DMS153 (cell line): ENCODE results near the gene ZNF81.
"Not testable (repeated sequence)": the region's sequence is repeated elsewhere in the genome, so short reads cannot be mapped to it uniquely, and the experiment has no call there.

Experiments
- DNase-seq: peaks from one replicate; lab custom pipeline; 2025; lab: John Stamatoyannopoulos, UW

Gene ZNF81

DNA sequence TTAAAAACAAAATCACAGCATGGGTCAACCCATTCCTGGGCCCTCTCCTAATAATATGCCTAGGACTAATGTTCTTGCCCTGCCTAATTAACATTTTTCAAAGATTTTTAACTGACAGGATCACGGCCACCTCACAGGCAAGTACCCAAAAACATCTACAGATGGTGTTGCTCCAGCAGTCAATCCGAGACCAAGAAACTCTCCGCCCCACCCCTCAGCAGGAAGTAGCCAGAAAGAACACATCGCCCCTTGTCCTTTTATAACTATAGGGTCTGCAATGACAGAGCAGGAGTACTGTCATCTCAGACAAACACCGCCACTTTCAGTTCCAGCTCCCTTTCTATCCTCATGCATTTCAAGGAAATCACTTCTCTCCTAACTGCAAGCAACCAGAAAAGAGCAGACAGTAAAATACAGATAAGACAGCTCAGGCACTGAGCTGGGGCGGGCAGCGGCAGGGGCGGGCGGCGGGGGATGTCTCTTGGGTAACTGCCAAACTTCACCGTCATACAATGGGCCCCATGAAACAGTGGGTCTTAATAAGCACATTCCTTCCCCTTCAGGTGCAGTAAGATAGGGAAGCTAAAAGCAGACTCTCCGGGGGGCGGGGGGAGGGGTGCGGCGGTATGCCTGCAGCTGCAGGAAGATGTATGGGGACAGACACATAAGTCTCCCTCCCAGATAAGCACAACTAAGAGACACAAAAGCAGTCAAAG is 99.7 kb downstream of the ZNF81 start:
- DNase-seq = no peak

DNA sequence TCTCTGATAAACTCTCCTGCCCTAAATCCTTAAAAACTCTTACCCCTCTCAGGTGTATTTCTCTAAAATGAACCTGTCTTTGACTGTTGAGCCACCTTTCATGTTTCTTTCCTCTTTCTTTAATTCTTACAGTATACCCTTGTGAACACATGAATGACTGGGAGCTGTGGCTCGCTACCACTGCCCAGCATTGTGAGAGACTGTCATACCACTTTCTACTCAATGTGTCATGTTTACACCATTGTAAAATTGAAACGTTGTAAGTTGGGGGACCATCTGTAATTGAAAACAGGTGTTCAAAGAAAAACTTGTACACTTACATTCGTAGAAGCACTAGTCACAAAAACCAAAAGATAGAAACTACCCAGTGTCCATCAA is 100.2 kb downstream of the ZNF81 start:
- DNase-seq = no peak

DNA sequence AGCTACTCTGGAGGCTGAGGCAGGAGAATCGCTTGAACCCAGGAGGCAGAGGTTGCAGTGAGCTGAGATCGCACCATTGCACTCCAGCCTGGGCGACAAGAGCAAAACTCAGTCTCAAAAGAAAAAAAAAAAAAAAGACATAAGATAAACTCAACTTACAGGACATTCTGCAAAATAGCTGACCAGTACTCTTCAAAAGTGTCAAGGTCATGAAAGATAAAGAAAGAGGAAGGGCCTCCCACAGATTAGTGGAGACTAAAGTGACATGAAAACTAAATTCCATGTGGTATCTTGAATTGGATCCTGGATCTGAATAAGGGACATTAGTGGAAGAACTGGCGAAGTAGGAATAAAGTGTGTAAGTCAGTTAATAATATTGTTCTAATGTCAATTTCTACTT is 103.7 kb downstream of the ZNF81 start:
- DNase-seq = no peak

DNA sequence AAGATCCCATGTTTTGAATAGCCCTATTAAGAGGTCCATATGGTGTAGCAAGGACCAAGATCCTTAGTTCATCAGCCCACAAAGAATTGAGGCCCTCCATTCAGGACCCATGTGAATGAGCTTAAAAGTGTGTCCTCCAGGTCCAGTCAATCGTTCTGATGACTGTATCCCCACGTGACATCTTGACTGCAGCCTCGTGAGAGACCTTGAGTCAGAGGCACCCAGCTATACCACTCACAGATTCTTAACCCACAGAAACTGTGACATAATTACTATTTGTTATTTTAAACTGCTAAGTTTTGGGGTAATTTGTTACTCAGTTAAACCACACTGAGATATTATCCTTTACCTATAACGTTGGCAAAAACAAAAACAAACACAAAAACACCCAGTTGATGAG is 104.7 kb downstream of the ZNF81 start:
- no peak for DNase-seq

DNA sequence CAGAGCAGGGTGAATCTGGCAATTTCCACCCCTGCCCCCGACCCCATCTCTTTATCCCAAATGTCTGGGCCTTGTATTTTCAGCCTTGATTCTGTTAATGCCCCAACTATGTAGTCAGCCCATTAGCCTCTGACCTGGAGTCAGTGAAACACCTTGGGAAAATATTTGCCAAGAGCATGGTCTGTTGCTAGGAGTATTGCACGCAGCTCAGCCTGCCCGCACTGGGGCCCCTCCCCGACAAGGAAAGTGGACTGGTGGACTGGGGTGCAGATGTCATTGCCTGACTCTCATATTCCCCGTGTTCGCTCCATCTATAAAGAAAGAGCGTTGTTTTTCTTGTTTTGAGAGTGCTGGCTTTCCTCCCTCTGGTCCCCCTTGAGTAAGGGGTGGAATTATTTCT is 118.6 kb downstream of the ZNF81 start:
- DNase-seq = not testable (repeated sequence)

DNA sequence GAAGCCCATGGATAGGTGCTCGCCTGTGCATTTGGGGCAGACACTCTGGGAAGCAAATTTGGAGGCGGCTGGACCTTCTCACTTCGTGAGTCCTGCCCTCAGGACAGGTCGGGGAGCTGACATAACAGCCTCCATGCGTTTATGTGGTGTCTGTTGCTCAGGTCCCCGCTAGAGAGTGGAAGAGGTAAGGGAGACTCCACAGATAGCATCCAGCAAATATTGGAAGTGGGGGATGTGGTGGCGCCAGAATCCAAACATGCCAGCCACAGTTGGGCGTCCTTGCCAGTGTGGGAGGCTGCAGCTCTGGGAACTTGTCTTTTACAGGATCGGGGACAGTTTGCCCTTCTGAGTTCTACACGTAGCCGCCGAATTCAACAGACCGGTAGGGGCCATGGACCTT is 119.3 kb downstream of the ZNF81 start:
- DNase-seq = no peak

DNA sequence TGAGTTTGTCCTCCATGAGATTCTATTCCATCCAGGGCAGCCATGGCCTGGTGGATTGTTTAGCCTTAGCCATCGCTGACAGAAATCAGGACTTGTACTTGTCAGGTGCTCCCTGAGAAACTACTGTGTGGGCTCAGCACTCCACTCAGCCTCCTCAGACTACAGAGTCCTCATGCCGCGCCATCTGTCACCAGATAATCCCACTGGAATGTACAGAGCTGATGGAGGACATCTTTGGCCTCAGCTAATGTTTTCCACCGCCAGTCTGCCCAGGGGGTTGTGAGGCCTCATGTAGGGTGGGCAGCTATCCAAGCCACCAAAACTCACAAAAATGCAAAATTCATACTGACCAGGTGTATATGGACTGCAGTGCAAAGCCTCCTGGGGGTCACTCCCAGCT is 121.5 kb downstream of the ZNF81 start:
- not testable (repeated sequence) for DNase-seq

DNA sequence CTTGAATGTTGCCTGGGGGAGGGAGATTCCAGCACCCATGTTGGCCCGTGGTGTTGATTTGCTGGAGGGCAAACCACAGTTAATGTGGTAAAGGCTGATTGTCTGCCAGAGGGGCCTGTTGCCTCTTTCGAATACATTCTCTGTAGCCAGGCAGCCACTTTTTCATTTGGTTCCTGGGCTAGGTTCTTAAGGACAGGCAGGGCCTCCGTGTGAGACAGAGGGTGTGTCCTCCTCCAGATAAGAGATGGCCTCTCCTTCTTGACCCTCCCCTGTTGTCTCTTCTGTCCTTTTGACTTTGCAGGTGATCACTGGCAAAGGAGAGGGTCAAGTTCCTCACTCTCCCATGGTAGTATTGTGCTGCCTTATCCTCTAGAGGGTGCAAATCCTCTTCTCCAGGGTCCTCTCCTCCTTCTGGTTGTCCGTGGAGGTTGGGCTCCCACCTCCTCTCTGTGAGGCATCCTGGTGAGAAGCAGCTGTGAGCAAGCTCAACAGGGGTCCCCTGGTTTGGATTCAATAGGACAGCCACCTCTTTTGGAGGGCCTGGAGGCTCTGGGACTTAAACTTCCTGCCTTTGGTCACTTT is 122.2 kb downstream of the ZNF81 start:
- no peak for DNase-seq

DNA sequence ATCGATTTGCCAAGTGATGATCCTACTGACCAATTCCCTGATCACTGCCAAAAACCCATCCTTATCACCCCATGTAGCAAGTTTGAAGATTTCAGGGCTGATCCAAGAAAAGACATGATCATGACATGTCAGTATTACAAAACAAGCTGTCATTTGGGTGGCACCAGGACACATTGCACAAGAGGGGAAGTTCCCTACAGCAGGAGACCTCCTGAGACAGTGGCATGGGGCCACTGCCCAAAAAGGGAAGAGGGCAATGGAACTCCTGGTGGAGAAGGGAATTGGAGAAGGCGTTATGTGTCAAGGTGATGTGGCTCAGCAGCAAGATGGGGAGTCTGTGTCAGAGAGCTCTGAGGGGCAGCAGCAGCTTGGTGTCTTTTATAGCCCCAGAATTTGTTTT is 123.7 kb downstream of the ZNF81 start:
- DNase-seq = no peak

DNA sequence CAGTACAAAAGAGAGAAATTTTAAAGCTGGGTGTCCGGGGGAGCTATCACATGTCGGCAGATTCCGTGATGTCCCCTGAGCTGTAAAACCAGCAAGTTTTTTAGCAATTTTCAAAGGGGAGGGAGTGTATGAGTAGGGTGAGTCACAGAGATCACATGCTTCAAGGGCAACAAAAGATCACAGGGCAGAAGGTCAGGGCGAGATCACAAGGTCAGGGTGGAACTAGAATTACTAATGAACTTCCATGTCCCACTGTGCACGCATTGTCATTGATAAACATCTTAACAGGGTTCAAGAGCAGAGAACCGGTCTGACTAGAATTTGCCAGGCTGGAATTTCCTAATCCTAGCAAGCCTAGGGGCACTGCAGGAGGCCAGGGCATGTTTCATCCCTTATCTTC is 125.1 kb downstream of the ZNF81 start:
- DNase-seq = not testable (repeated sequence)

DNA sequence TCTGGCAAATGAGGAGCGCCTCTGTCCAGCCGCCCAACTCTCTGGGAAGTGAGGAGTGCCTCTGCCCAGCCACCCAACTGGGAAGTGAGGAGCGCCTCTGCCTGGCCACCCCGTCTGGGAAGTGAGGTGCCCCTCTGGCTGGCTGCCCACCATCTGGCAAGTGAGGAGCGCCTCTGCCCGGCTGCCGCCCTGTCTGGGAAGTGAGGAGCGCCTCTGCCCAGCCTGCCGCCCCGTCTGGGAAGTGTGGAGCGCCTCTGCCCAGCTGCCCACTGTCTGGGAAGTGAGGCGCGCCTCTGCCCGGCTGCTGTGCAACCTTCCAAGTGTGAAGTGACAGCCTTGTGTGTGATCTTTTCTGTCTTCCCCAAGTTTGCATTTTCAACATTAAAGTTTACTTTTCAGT is 128.8 kb downstream of the ZNF81 start:
- not testable (repeated sequence) for DNase-seq
